NCI-H2107 (cell line): ENCODE measurements around the gene P2RY2.
"Not testable (repeated sequence)": the region's sequence is repeated elsewhere in the genome, so short reads cannot be mapped to it uniquely, and the experiment has no call there.

ENCODE experiments used
- DNase-seq: peaks from one replicate; lab custom pipeline; 2025; lab: John Stamatoyannopoulos, UW

Gene P2RY2

DNA sequence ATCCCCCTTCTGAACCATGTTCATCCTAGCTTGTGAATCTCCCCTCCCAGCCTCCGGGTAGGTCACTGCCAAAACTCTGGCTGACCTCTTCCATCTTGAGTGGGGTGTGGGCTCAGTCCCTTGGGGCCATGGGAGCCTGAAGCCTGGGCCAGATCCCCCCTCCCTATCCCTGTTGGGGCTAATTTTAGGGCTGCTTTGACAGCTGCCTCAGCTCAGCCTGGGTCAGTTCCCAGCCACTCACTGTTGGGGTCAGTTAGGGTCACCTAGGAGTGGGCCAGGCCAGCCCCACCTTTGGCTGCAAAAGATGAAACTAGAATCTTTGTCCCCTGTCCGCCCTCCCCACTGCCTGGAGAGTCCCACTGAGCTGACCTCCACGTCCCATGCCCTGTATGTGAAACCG is 29.8 kb upstream of the P2RY2 start:
- DNase-seq, result no peak

- DNase-seq, result no peak
Measured at GRCh38 chr11:73189315-73189714, 28.8 kb upstream of the P2RY2 start.

- DNase-seq, result no peak
Measured at GRCh38 chr11:73189723-73190556, 28.1 kb upstream of the P2RY2 start.

DNA sequence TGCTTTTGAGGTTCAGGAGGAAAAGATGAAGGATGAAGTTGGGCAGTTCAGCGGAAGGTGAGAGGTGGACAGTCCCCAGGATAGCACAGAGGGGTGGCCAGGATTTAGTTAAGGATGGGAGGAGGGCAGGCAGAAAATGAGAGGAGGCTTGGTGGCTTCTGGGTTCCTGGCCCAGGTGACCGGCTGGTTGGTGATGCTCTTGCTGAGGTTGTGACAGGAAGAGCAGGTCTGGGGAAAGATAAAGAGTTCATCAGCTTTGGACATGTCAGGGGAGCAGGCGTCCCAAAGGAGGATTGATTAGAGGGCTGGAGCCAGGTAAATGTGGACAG is 27.6 kb upstream of the P2RY2 start:
- no peak for DNase-seq

- no peak for DNase-seq
Measured at GRCh38 chr11:73191151-73191550, 26.9 kb upstream of the P2RY2 start.

- no peak for DNase-seq
Measured at GRCh38 chr11:73192272-73192671, 25.8 kb upstream of the P2RY2 start.

DNA sequence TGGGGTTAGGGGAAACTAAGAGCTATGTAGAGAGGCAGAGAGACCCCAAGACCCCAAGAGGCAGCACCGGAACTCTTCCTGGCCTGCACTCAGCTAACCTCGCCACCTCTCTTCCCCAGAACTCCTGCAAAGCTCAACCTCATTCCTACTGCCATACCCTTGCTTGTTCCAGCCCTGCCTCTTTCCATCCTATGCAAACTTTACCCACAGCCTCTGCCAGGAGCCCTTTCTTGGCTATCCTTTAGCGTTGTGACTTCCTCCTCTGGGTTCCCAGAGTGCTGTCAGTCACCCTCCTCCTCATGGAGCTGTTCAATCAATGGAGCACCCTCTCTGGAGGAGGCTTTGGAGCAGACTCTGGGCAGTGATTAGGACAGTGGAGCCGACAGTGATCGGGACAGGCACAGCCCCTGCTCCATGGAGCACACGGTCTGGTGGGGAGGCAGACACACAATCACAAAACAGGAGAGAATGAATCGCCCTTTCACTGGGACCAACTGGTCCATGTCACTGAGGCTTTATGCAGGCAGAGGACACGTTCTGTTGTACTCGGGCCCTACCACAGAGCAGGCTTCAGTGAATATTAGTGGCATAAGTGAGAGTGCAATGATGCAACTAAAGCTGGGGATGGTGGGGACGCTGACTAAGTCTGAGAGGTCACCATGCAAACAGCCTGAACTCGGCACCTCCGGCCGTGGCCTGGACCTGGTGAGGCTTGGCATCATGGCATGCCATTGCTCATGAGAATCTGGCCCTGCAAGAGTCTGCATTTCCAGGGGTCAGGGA is 24.6 kb upstream of the P2RY2 start:
- no peak for DNase-seq

GRCh38 chr11:73194034-73194507 is 24.0 kb upstream of the P2RY2 start:
- no peak for DNase-seq

GRCh38 chr11:73194593-73194992 is 23.5 kb upstream of the P2RY2 start:
- no peak for DNase-seq

- DNase-seq, result no peak
Measured at GRCh38 chr11:73195191-73196007, 22.7 kb upstream of the P2RY2 start.

DNA sequence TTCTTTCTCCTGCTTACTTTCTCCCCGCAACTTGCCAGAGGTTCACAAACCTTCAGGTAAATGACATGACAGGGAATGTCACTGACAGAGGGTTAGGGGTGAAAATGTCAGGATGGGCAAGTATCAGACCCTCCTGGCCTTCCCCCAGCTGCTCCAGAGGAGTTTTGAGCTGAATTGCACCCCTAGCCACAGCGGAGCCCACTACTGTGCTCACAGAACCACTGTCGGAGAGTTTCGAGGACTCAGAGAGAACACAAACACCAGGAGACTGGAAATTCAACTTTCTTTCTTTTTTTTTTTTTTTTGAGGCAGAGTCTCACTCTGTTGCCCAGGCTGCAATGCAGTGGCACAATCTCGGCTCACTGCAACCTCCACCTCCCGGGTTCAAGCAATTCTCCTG is 21.5 kb upstream of the P2RY2 start:
- DNase-seq, result no peak

DNA sequence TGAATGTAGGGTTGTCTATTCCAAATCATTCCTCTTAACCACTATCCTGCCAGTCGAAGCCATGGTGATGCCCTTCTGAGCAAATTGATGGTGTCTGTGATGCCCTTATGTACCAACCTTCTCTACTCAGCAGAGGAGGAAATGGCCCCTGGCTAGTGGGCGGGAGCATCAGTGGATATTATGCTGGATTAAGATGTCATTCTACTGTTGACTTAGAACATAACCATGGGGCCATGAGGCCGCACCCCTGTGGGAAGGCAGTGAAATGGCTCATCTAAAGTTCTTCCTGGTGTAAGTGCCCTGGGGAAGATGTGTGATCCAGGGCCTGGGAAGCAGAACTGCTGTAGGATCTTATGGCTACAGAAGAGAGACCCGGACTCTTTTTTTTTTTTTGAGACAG is 20.7 kb upstream of the P2RY2 start:
- DNase-seq, result no peak

DNA sequence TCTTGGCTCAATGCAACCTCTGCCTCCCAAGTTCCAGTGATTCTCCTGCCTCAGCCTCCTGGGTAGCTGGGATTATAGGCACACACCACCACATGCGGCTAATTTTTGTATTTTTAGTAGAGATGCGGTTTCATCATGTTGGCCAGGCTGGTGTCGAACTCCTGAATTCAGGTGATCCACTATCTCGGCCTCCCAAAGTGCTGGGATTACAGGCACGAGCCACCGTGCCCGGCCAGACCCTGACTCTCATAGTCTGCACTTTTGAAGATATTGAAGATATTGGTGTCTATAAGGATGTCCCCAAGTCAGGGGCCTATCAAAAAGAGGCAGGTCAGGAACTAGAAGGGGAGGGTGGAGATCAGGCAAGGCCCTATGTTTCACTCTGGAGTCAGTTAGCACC is 20.3 kb upstream of the P2RY2 start:
- not testable (repeated sequence) for DNase-seq

- DNase-seq, result no peak
Measured at GRCh38 chr11:73198677-73199076, 19.4 kb upstream of the P2RY2 start.

DNA sequence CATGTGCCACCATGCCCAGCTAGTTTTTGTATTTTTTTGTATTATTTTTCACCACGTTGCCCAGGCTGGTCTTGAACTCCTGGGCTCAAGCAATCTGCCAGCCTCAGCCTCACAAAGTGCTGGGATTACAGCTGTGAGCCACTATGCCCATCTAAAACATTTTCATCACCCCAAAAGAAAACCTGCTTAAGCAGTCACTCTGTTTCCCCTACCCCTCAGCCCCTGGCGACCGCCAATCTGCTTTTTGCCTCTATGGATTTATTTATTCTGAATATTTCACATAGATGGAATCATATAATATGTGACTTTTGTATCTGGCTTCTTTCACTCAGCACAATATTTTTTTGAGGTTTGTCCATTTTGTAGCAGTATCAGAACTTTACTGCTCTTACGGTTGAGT is 18.6 kb upstream of the P2RY2 start:
- DNase-seq, result no peak

DNA sequence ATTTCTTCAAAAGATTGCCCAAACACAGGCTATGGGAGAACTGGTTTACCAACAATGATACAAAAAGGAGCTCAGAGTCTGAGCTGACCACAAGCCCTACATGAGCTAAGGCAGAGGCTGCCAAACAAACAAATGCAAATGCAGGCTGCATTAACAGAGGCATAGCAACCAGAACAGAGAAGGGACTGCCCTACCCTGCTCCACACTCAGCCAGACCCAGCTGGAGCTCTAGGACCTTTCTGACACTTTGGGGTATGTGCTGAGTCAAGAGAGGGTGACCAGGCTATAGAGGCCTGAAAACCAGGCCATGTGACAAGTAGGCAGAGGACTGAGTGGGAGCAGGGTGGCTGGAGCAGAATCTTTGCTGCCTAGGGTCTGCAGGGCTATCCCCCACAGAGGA is 17.8 kb upstream of the P2RY2 start:
- DNase-seq, result no peak

GRCh38 chr11:73201249-73201648 is 16.8 kb upstream of the P2RY2 start:
- DNase-seq, result no peak

DNA sequence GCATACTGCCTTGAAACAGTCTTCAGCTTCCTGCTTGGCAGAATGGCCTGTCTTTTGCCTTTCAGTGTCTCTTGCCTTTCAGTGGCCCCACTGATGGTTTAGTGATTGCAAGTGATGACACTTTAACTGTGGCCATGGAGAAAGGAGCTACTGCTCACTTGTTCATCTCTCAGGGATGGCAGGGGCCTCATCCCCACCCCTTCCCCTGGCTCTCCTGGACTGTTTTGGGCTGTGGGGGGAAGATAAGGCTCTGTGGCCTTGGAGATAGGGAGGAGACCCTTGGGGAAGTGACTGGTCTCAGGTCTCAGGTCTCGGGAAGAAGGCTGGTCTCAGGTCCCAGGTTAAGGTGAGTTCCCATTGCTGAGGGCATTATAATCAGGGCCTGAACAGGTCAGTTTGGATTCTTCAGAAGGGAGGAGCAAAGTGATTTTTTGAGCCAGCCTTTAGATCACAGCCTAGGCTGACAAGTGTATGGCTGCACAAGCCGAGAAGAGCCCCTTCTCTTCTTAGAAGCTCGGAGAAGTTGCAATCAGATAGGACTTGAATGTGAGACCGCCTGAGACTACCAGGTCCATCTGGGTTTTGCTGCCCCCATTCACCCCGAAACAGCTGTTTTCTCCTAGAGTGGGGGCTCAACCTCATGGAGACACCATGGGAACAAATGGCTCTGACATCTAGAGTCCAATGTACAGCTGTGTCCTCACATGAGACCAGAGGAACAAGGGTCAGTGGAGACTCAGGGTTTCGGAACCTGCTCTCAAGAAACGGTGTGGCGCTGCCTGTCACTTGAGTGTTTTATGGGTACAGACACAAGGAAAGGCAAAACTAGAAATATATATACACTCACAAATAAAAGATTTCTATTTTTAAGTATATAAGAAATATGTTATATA is 15.9 kb upstream of the P2RY2 start:
- DNase-seq, result no peak

DNA sequence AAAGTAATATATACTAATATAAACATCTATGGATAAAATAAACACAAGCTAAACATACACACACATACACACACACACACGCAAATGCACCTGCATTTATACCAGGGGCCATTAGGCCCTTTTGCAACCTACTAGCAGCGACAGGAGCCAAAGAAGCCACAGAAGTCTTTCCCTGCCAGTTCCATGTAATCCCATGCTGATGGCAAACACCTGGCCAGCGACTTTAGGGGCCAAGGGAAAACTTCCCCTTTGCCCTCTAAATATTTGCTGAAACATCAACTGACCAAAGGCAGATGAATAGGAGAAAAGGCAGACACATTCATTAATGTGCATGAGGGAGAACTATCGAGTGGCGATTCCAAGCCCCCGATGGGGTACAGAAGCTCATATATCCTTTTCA is 14.8 kb upstream of the P2RY2 start:
- DNase-seq, result no peak

DNA sequence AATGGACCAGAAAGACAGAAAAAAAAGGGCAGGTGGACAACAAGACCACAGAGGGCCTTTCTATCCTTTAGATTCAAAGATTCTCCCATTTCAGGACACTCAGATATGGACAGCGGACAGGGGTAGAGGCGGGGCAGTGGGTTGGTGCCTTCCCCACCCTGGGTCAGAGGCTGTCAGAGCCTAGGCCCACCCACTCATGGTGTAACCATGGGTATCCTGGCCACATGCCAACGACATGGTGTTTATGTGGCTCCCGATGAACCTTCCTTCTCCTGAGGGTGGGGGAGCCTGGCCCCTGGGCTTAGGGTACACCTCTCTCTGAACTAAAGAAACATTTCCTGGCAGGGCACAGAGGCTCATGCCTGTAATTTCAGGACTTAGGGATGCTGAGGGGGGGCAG is 14.3 kb upstream of the P2RY2 start:
- DNase-seq, result no peak

GRCh38 chr11:73204711-73205121 is 13.4 kb upstream of the P2RY2 start:
- no peak for DNase-seq
